ENCODE data around the gene RGL2.

- TF ChIP-seq, protein P1, sequence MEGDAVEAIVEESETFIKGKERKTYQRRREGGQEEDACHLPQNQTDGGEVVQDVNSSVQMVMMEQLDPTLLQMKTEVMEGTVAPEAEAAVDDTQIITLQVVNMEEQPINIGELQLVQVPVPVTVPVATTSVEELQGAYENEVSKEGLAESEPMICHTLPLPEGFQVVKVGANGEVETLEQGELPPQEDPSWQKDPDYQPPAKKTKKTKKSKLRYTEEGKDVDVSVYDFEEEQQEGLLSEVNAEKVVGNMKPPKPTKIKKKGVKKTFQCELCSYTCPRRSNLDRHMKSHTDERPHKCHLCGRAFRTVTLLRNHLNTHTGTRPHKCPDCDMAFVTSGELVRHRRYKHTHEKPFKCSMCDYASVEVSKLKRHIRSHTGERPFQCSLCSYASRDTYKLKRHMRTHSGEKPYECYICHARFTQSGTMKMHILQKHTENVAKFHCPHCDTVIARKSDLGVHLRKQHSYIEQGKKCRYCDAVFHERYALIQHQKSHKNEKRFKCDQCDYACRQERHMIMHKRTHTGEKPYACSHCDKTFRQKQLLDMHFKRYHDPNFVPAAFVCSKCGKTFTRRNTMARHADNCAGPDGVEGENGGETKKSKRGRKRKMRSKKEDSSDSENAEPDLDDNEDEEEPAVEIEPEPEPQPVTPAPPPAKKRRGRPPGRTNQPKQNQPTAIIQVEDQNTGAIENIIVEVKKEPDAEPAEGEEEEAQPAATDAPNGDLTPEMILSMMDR (IDR thresholded peaks at IDR 0.05; ENCODE audit: low read depth, low read length, poor library complexity, severe bottlenecking): no peak
- no peak for TF ChIP-seq EZH2phosphoT487 (IDR thresholded peaks at IDR 0.05; ENCODE audit: borderline replicate concordance, low read length)
These were observed 25.4 kb upstream of the RGL2 start for GRCh38 chr6:33324125-33324524.

Data from DOHH2 (cell line).